Liver (tissue), 9 donors: ENCODE results near the gene CLINT1. TPM values are rescaled to one million over a fixed set of nuclear protein-coding genes. Genes with fewer than 3 reads are reported as not detected.
"Not testable (repeated sequence)": the region's sequence is repeated elsewhere in the genome, so short reads cannot be mapped to it uniquely, and the experiment has no call there.

Source experiments
- DNase-seq: peaks from one replicate; pipeline ENCODE4 v3.0.0-alpha.2; 2017; ENCODE audit warnings: low spot score
- H3K27ac ChIP-seq, 2 donors: one replicate each; pipeline ENCODE4 v1.7.0; 2013; ENCODE audit warnings: inconsistent platforms in 2 of 2, low read length in 2 of 2, control low read depth in 1 of 2, low read depth in 1 of 2, mild to moderate bottlenecking in 1 of 2
- H3K27me3 ChIP-seq, 4 donors: one replicate each; pipeline versions ENCODE4 v1.6.1 to v1.7.0; 2013; ENCODE audit warnings: low read length in 3 of 4, inconsistent platforms in 1 of 4, mild to moderate bottlenecking in 1 of 4, moderate library complexity in 1 of 4; ENCODE audit not compliant: control insufficient read depth in 4 of 4, insufficient read depth in 4 of 4
- H3K36me3 ChIP-seq, 4 donors: one replicate each; pipeline versions ENCODE4 v1.6.1 to v1.7.0; 2013; ENCODE audit warnings: low read length in 3 of 4, mild to moderate bottlenecking in 3 of 4, low read depth in 1 of 4, moderate library complexity in 1 of 4; ENCODE audit not compliant: control insufficient read depth in 4 of 4, insufficient read depth in 3 of 4
- H3K4me1 ChIP-seq, 4 donors: one replicate each; pipeline versions ENCODE4 v1.6.1 to v1.7.0; 2013; ENCODE audit warnings: low read length in 3 of 4, mild to moderate bottlenecking in 3 of 4, moderate library complexity in 1 of 4; ENCODE audit not compliant: control insufficient read depth in 4 of 4, insufficient read depth in 4 of 4
- H3K4me3 ChIP-seq, 3 donors: one replicate each; pipeline versions ENCODE4 v1.6.1 to v1.7.0; 2013; ENCODE audit warnings: low read length in 3 of 3, control low read depth in 1 of 3, low read depth in 1 of 3, mild to moderate bottlenecking in 1 of 3
- H3K9ac ChIP-seq, 2 donors: one replicate each; pipeline ENCODE4 v1.7.0; 2013; ENCODE audit warnings: low read length in 2 of 2, mild to moderate bottlenecking in 2 of 2, moderate library complexity in 2 of 2, control low read depth in 1 of 2, low read depth in 1 of 2
- H3K9me3 ChIP-seq, 4 donors: one replicate each; pipeline versions ENCODE4 v1.6.1 to v1.7.0; 2013; ENCODE audit warnings: low read length in 3 of 4; ENCODE audit not compliant: control insufficient read depth in 4 of 4
- EGR1 ChIP-seq, 2 donors: IDR thresholded peaks; 2 replicates each; pipeline ENCODE4 v1.6.1; 2016 to 2018; ENCODE audit warnings: antibody characterized with exemption in 2 of 2, low read depth in 2 of 2
- FOXA1 ChIP-seq: IDR thresholded peaks from 2 replicates; pipeline ENCODE4 v1.6.1; 2016; ENCODE audit warnings: antibody characterized with exemption
- GABPA ChIP-seq, 2 donors: IDR thresholded peaks in 1 of 2; conservative IDR thresholded peaks in 1 of 2; 2 replicates each; pipeline ENCODE4 v1.6.1; 2016; ENCODE audit warnings: antibody characterized with exemption in 2 of 2, mild to moderate bottlenecking in 1 of 2, moderate library complexity in 1 of 2
- HNF4A ChIP-seq, 2 donors: conservative IDR thresholded peaks; 2 replicates each; pipeline ENCODE4 v1.6.1; 2016; ENCODE audit warnings: antibody characterized with exemption in 2 of 2, mild to moderate bottlenecking in 2 of 2
- RXRA ChIP-seq, 2 donors: IDR thresholded peaks; 2 replicates each; pipeline ENCODE4 v1.6.1; 2017 to 2018; ENCODE audit warnings: antibody characterized with exemption in 2 of 2, mild to moderate bottlenecking in 1 of 2
- TAF1 ChIP-seq: conservative IDR thresholded peaks from 2 replicates; pipeline ENCODE4 v1.6.1; 2016; ENCODE audit warnings: antibody characterized with exemption, mild to moderate bottlenecking
- WGBS: extraction: QIAGEN DNeasy Blood & Tissue Kit; methylation state at CpG from one replicate; pipeline ENCODE4 v1.1.7; 2013; 5-methylcytosine and 5-hydroxymethylcytosine counted together
- polyA plus RNA-seq, 2 donors: library from polyadenylated mRNA; stranded (reverse) in 1 of 2; unstranded in 1 of 2; fragments of 200-250 nt in 1 of 2; fragments of >200 nt in 1 of 2; fragmentation: Nextera tagmentation in 1 of 2; extraction: Ambion mirVana in 1 of 2; gene quantifications; one replicate each; pipeline versions ENCODE4 v1.2.1 to v1.2.3, GENCODE V29; 2013 to 2015
- total RNA-seq, 2 donors: library from RNA; depleted of rRNA; stranded (reverse); fragments of >200 nt; gene quantifications; one replicate each; pipeline ENCODE4 v1.2.3, GENCODE V29; 2014
- TF ChIP-seq, protein P1 (sequence below): IDR thresholded peaks from 2 replicates; pipeline ENCODE4 v1.6.1; 2016; ENCODE audit warnings: antibody characterized with exemption
- TF ChIP-seq, protein P2 (sequence below): IDR thresholded peaks from 2 replicates; pipeline ENCODE4 v1.6.1; 2016; ENCODE audit warnings: antibody characterized with exemption
- donor health status: healthy.
- donor health status: healthy.
- donor health status: healthy.
- donor health status: healthy.
- donor health status: healthy.

CLINT1 gene
- total and polyA plus RNA-seq, 4 donors, result 34.8 to 115 (median 68.3) TPM

- TF ChIP-seq GABPA (IDR thresholded peaks at IDR 0.05 in 1 of 2, conservative IDR thresholded peaks at IDR 0.05 in 1 of 2), result no peak
- TF ChIP-seq RXRA (IDR thresholded peaks at IDR 0.05), result peak in 1 of 2 donors; percentile 23
Measured at GRCh38 chr5:157888814-157889532, 30.0 kb upstream of the CLINT1 start (continued).

DNA sequence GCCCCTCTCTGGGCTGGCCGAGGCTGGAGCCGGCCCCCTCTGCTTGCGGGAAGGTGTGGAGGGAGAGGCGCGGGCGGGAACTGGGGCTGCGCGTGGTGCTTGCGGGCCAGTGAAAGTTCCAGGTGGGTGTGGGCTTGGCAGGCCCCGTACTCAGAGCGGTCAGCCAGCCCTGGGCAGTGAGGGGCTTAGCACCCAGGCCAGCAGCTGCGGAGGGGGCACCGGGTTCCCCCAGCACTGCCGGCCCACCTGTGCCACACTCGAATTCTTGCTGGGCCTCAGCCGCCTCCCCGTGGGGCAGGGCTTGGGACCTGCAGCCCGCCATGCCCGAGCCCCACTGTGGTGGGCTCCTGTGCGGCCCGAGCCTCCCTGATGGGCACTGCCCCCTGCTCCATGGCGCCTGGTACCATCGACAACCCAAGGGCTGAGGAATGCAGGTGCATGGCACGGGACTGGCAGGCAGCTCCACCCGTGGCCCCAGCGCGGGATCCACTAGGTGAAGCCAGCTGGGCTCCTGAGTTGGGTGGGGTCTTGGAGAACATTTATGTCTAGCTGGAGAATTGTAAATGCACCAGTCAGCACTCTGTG, 27.9 kb upstream of the CLINT1 start:
- DNase-seq, result no peak
- no peaks in the 10 kb centered on the region for H3K27me3 ChIP-seq
- WGBS, result 92% methylated on average over 27 of the region's 27 CpGs
- no peak overlapping the region for H3K27ac ChIP-seq
- H3K36me3 ChIP-seq, result no peaks in the 10 kb centered on the region
- H3K9me3 ChIP-seq, result no peaks in the 10 kb centered on the region
- peaks cover 3 to 16% (median 11%) of the 10 kb centered on the region in 4 donors for H3K4me1 ChIP-seq
- H3K4me3 ChIP-seq, result no peak overlapping the region
- no peak overlapping the region for H3K9ac ChIP-seq
- TF ChIP-seq, protein P1, sequence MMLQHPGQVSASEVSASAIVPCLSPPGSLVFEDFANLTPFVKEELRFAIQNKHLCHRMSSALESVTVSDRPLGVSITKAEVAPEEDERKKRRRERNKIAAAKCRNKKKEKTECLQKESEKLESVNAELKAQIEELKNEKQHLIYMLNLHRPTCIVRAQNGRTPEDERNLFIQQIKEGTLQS, result no peak
- no peak for TF ChIP-seq HNF4A (conservative IDR thresholded peaks at IDR 0.05)
- no peak for TF ChIP-seq TAF1
- no peak for TF ChIP-seq FOXA1
- TF ChIP-seq, protein P2, sequence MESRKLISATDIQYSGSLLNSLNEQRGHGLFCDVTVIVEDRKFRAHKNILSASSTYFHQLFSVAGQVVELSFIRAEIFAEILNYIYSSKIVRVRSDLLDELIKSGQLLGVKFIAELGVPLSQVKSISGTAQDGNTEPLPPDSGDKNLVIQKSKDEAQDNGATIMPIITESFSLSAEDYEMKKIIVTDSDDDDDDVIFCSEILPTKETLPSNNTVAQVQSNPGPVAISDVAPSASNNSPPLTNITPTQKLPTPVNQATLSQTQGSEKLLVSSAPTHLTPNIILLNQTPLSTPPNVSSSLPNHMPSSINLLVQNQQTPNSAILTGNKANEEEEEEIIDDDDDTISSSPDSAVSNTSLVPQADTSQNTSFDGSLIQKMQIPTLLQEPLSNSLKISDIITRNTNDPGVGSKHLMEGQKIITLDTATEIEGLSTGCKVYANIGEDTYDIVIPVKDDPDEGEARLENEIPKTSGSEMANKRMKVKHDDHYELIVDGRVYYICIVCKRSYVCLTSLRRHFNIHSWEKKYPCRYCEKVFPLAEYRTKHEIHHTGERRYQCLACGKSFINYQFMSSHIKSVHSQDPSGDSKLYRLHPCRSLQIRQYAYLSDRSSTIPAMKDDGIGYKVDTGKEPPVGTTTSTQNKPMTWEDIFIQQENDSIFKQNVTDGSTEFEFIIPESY, result no peak
- TF ChIP-seq EGR1 (IDR thresholded peaks at IDR 0.05; ENCODE audit: low read depth in 2 of 2), result no peak

- WGBS, result 53% methylated on average over 1 of the region's 1 CpG
- not testable (repeated sequence) for H3K36me3 ChIP-seq, H3K27me3 ChIP-seq, H3K4me3 ChIP-seq, DNase-seq, H3K9ac ChIP-seq, H3K27ac ChIP-seq, H3K9me3 ChIP-seq
- H3K4me1 ChIP-seq, result peaks cover 3 to 16% (median 11%) of the 10 kb centered on the region in 4 donors
- peak in 1 of 2 donors; percentile 19 for TF ChIP-seq HNF4A (conservative IDR thresholded peaks at IDR 0.05)
Measured at GRCh38 chr5:157885051-157885450, 26.1 kb upstream of the CLINT1 start.

DNA sequence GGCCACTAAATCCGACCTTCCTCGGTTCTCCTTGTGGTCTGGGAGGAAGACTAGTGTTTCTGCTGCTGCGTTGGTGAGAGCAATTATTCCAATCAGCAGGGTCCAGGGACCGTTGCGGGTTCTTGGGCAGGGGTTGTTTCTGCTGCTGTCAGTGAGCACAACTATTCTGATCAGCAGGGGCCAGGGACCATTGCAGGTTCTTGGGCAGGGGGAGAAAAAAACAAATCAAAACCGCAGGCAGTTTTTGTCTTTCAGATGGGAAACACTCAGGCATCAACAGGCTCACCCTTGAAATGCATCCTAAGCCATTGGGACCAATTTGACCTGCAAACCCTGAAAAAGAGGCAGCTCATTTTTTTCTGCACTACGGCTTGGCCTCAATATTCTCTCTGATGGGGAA, 22.6 kb upstream of the CLINT1 start:
- not testable (repeated sequence) for H3K9me3 ChIP-seq, H3K4me1 ChIP-seq, H3K36me3 ChIP-seq, DNase-seq, H3K27ac ChIP-seq, H3K4me3 ChIP-seq, H3K9ac ChIP-seq, H3K27me3 ChIP-seq
- WGBS, result 86% methylated on average over 7 of the region's 7 CpGs
